CD14-positive monocyte (primary cell): Measurements from ENCODE around the gene LGI4. TPM values are rescaled to one million over a fixed set of nuclear protein-coding genes. Genes with fewer than 3 reads are reported as not detected.

Source experiments
- DNase-seq, 3 donors: peaks; one replicate each; pipeline ENCODE4 v3.0.0-alpha.2; 2011 to 2022
- H2AFZ ChIP-seq: 2 replicates; pipeline ENCODE4 v1.6.0; 2012; ENCODE audit warnings: mild to moderate bottlenecking, low read depth, low read length, inconsistent platforms; ENCODE audit not compliant: insufficient read depth, poor library complexity, severe bottlenecking
- H3K27ac ChIP-seq, 2 donors: 1 replicate in 1 of 2; 2 replicates in 1 of 2; pipeline ENCODE4 v1.5.1; 2012 to 2013; ENCODE audit warnings: low read length in 2 of 2, control low read depth in 1 of 2, inconsistent platforms in 1 of 2, low read depth in 1 of 2, mild to moderate bottlenecking in 1 of 2
- H3K27me3 ChIP-seq, 2 donors: one replicate each; pipeline versions ENCODE4 v1.6.0 to v1.6.1; 2011 to 2013; ENCODE audit warnings: low read length in 2 of 2; ENCODE audit not compliant: control insufficient read depth in 2 of 2, insufficient read depth in 2 of 2
- H3K36me3 ChIP-seq, 2 donors: replicated peaks in 1 of 2; 1 replicate in 1 of 2; 2 replicates in 1 of 2; pipeline versions ENCODE4 v1.5.1 to v1.6.1; 2012 to 2013; ENCODE audit warnings: low read length in 2 of 2, control low read depth in 1 of 2, inconsistent platforms in 1 of 2, mild to moderate bottlenecking in 1 of 2; ENCODE audit not compliant: insufficient read depth in 2 of 2, control insufficient read depth in 1 of 2
- H3K4me1 ChIP-seq, 2 donors: 1 replicate in 1 of 2; 2 replicates in 1 of 2; pipeline versions ENCODE4 v1.5.1 to v1.6.1; 2012 to 2013; ENCODE audit warnings: low read length in 2 of 2, control low read depth in 1 of 2, inconsistent platforms in 1 of 2, mild to moderate bottlenecking in 1 of 2, moderate library complexity in 1 of 2; ENCODE audit not compliant: insufficient read depth in 2 of 2, control insufficient read depth in 1 of 2
- H3K4me2 ChIP-seq: replicated peaks from 2 replicates; pipeline ENCODE3; 2012; ENCODE audit warnings: low read length, moderate library complexity, mild to moderate bottlenecking; ENCODE audit not compliant: poor library complexity, severe bottlenecking; ENCODE audit errors: extremely low read depth
- H3K4me3 ChIP-seq, 3 experiments: fragments of 200-600 bp in 1 of 3; sonication (generic) in 1 of 3; replicated peaks in 1 of 3; 1 replicate in 2 of 3; 2 replicates in 1 of 3; pipeline ENCODE4 v1.5.1; 2011 to 2013; ENCODE audit warnings: low read length in 3 of 3, mild to moderate bottlenecking in 3 of 3, control low read depth in 2 of 3, low read depth in 2 of 3, inconsistent platforms in 1 of 3, moderate library complexity in 1 of 3
- H3K79me2 ChIP-seq: 2 replicates; pipeline ENCODE4 v1.6.0; 2012; ENCODE audit warnings: mild to moderate bottlenecking, control low read depth, inconsistent platforms, low read length, moderate library complexity; ENCODE audit not compliant: insufficient read depth
- H3K9ac ChIP-seq: 2 replicates; pipeline ENCODE4 v1.6.0; 2017; ENCODE audit warnings: low read length, mild to moderate bottlenecking; ENCODE audit not compliant: insufficient read depth, poor library complexity, severe bottlenecking
- H3K9me3 ChIP-seq, 2 donors: replicated peaks in 1 of 2; 1 replicate in 1 of 2; 2 replicates in 1 of 2; pipeline versions ENCODE4 v1.5.1 to v1.6.1; 2012 to 2013; ENCODE audit warnings: low read length in 2 of 2, control low read depth in 1 of 2; ENCODE audit not compliant: control insufficient read depth in 1 of 2, insufficient read depth in 1 of 2
- H4K20me1 ChIP-seq: 2 replicates; pipeline ENCODE4 v1.6.0; 2012; ENCODE audit warnings: mild to moderate bottlenecking, low read length, control low read depth, moderate library complexity; ENCODE audit not compliant: insufficient read depth
- H3K27ac Mint-ChIP-seq, 7 donors: one replicate each; pipeline ENCODE4 v1.8.0; 2020; ENCODE audit warnings: mild to moderate bottlenecking in 7 of 7, mixed read lengths in 7 of 7, moderate library complexity in 6 of 7, inconsistent platforms in 2 of 7
- H3K27me3 Mint-ChIP-seq, 3 donors: one replicate each; pipeline ENCODE4 v1.8.0; 2021 to 2022; ENCODE audit warnings: low read depth in 3 of 3, mild to moderate bottlenecking in 3 of 3, mixed read lengths in 3 of 3, moderate library complexity in 3 of 3, inconsistent platforms in 1 of 3
- H3K36me3 Mint-ChIP-seq, 2 donors: one replicate each; pipeline ENCODE4 v1.8.0; 2020; ENCODE audit warnings: mixed read lengths in 2 of 2, inconsistent platforms in 1 of 2, mild to moderate bottlenecking in 1 of 2
- H3K4me1 Mint-ChIP-seq: one replicate; pipeline ENCODE4 v1.8.0; 2020; ENCODE audit warnings: mild to moderate bottlenecking, mixed read lengths
- H3K4me3 Mint-ChIP-seq, 2 donors: one replicate each; pipeline ENCODE4 v1.8.0; 2020; ENCODE audit warnings: mild to moderate bottlenecking in 2 of 2, mixed read lengths in 2 of 2, moderate library complexity in 1 of 2
- H3K9me3 Mint-ChIP-seq, 7 donors: one replicate each; pipeline ENCODE4 v1.8.0; 2020 to 2022; ENCODE audit warnings: mixed read lengths in 7 of 7, mild to moderate bottlenecking in 6 of 7, moderate library complexity in 6 of 7, inconsistent platforms in 2 of 7
- CTCF ChIP-seq: fragments of 200-600 bp; IDR thresholded peaks from one replicate; pipeline ENCODE4 v1.8.0; 2022; ENCODE audit warnings: antibody characterized with exemption, mild to moderate bottlenecking
- WGBS: methylation state at CpG from one replicate; pipeline ENCODE4 v1.1.5; 2013; ENCODE audit warnings: missing lambda C conversion rate; ENCODE audit not compliant: insufficient coverage; 5-methylcytosine and 5-hydroxymethylcytosine counted together
- intact Hi-C, 2 donors: fragments of 100-400 bp; cut with micrococcal nuclease; formaldehyde crosslinking; loops; one replicate each; pipeline versions ENCODE4 v1.15.0 to v1.15.1; 2023
- polyA plus RNA-seq, 3 donors: library from polyadenylated mRNA; depleted of rRNA in 1 of 3; unstranded in 2 of 3; stranded (reverse) in 1 of 3; fragments of 300-500 nt in 2 of 3; fragments of >200 nt in 1 of 3; fragmentation: Illumina TruSeq in 2 of 3; gene quantifications; 1 replicate in 2 of 3; 2 replicates in 1 of 3; pipeline ENCODE4 v1.2.3, GENCODE V29; 2012 to 2021

Gene LGI4
- polyA plus RNA-seq, 3 donors: 1.1 TPM; not detected in 2

GRCh38 chr19:35099897-35100275 is 35.0 kb downstream of the LGI4 start:
- Mint-ChIP-seq H3K4me3 (no peak overlapping the region), H3K27ac (no peak overlapping the region), H3K4me1 (no peaks in the 10 kb centered on the region), H3K9me3 (peaks cover 0 to 6% (median 0%) of the 10 kb centered on the region in 7 donors), H3K36me3 (no peaks in the 10 kb centered on the region), H3K27me3 (peaks cover 0 to 5% (median 2%) of the 10 kb centered on the region in 3 donors)
- Histone ChIP-seq H3K27ac (no peak overlapping the region), H3K4me2 (no peak overlapping the region), H2AFZ (no peak overlapping the region), H4K20me1 (no peaks in the 10 kb centered on the region), H3K9ac (no peak overlapping the region), H3K36me3 (no peaks in the 10 kb centered on the region), H3K4me3 (no peak overlapping the region), H3K9me3 (no peaks in the 10 kb centered on the region), H3K79me2 (no peaks in the 10 kb centered on the region), H3K27me3 (no peaks in the 10 kb centered on the region), H3K4me1 (no peaks in the 10 kb centered on the region)
- intact Hi-C loops: no loop called here
- no peak for DNase-seq
- 94% methylated on average over 13 of the region's 13 CpGs for WGBS
- TF ChIP-seq CTCF: no peak

- Mint-ChIP-seq H3K9me3 (peaks cover 0 to 6% (median 0%) of the 10 kb centered on the region in 7 donors), H3K36me3 (no peaks in the 10 kb centered on the region), H3K27me3 (peaks cover 0 to 5% (median 2%) of the 10 kb centered on the region in 3 donors), H3K4me3 (no peak overlapping the region), H3K4me1 (no peaks in the 10 kb centered on the region), H3K27ac (peak overlapping the region in 1 of 7 donors; percentile 23)
- 92% methylated on average over 15 of the region's 21 CpGs for WGBS
- Histone ChIP-seq H2AFZ (no peak overlapping the region), H3K4me3 (no peak overlapping the region), H3K9me3 (no peaks in the 10 kb centered on the region), H3K79me2 (no peaks in the 10 kb centered on the region), H3K4me1 (no peaks in the 10 kb centered on the region), H3K27me3 (no peaks in the 10 kb centered on the region), H3K27ac (no peak overlapping the region), H3K4me2 (no peak overlapping the region), H3K9ac (no peak overlapping the region), H4K20me1 (no peaks in the 10 kb centered on the region), H3K36me3 (no peaks in the 10 kb centered on the region)
- DNase-seq: no peak
- no peak for TF ChIP-seq CTCF
- intact Hi-C loops: no loop called here
Observed at GRCh38 chr19:35099155-35099896, 35.5 kb downstream of the LGI4 start.
